Right atrium auricular region (tissue), 2 donors: Measurements from ENCODE around the gene TPCN1. TPM values are rescaled to one million over a fixed set of nuclear protein-coding genes. Genes with fewer than 3 reads are reported as not detected.

Source experiments
- DNase-seq: peaks from one replicate; pipeline ENCODE4 v3.0.0-alpha.2; 2019; ENCODE audit warnings: low spot score
- H3K27ac ChIP-seq, 2 donors: fragments of 200-600 bp; sonication (generic); 1 replicate in 1 of 2; 2 replicates in 1 of 2; pipeline ENCODE4 v1.5.1; 2016 to 2019
- H3K27me3 ChIP-seq, 2 donors: fragments of 200-600 bp; sonication (generic); one replicate each; pipeline versions ENCODE4 v1.5.1 to v1.6.0; 2017 to 2019
- H3K36me3 ChIP-seq: fragments of 200-600 bp; sonication (generic); one replicate; pipeline ENCODE4 v1.5.1; 2016
- H3K4me1 ChIP-seq, 2 donors: fragments of 200-600 bp; sonication (generic); one replicate each; pipeline versions ENCODE4 v1.5.1 to v1.6.0; 2017 to 2019
- H3K4me3 ChIP-seq, 2 donors: fragments of 200-600 bp; sonication (generic); 1 replicate in 1 of 2; 2 replicates in 1 of 2; pipeline ENCODE4 v1.5.1; 2017 to 2019; ENCODE audit warnings: mild to moderate bottlenecking in 1 of 2, moderate library complexity in 1 of 2
- H3K9me3 ChIP-seq, 2 donors: fragments of 200-600 bp; sonication (generic); one replicate each; pipeline ENCODE4 v1.5.1; 2019
- total RNA-seq, 2 donors: library from RNA; depleted of rRNA; stranded (reverse); fragments of >200 nt; gene quantifications; one replicate each; pipeline ENCODE4 v1.1.0, GENCODE V29; 2016
- TF ChIP-seq, protein P1 (sequence below), 2 donors: fragments of 200-600 bp; sonication (generic); IDR thresholded peaks; one replicate each; pipeline ENCODE4 v1.5.1; 2019; ENCODE audit warnings: antibody characterized with exemption in 2 of 2

Gene TPCN1
- total RNA-seq, 2 donors from 2014 or later: 57.3 to 58.7 TPM

- Histone ChIP-seq H3K4me3 (no peak overlapping the region), H3K27me3 (no peaks in the 10 kb centered on the region), H3K9me3 (peaks cover 0 to 6% of the 10 kb centered on the region in 2 donors), H3K27ac (peak overlapping the region; percentile 79 to 85), H3K4me1 (peaks cover 0 to 50% of the 10 kb centered on the region in 2 donors), H3K36me3 (peaks cover 29% of the 10 kb centered on the region)
- TF ChIP-seq, protein P1, sequence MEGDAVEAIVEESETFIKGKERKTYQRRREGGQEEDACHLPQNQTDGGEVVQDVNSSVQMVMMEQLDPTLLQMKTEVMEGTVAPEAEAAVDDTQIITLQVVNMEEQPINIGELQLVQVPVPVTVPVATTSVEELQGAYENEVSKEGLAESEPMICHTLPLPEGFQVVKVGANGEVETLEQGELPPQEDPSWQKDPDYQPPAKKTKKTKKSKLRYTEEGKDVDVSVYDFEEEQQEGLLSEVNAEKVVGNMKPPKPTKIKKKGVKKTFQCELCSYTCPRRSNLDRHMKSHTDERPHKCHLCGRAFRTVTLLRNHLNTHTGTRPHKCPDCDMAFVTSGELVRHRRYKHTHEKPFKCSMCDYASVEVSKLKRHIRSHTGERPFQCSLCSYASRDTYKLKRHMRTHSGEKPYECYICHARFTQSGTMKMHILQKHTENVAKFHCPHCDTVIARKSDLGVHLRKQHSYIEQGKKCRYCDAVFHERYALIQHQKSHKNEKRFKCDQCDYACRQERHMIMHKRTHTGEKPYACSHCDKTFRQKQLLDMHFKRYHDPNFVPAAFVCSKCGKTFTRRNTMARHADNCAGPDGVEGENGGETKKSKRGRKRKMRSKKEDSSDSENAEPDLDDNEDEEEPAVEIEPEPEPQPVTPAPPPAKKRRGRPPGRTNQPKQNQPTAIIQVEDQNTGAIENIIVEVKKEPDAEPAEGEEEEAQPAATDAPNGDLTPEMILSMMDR (IDR thresholded peaks at IDR 0.05): no peak
- DNase-seq: no peak
These were observed 27.0 kb downstream of the TPCN1 start for GRCh38 chr12:113248051-113248825.

DNA sequence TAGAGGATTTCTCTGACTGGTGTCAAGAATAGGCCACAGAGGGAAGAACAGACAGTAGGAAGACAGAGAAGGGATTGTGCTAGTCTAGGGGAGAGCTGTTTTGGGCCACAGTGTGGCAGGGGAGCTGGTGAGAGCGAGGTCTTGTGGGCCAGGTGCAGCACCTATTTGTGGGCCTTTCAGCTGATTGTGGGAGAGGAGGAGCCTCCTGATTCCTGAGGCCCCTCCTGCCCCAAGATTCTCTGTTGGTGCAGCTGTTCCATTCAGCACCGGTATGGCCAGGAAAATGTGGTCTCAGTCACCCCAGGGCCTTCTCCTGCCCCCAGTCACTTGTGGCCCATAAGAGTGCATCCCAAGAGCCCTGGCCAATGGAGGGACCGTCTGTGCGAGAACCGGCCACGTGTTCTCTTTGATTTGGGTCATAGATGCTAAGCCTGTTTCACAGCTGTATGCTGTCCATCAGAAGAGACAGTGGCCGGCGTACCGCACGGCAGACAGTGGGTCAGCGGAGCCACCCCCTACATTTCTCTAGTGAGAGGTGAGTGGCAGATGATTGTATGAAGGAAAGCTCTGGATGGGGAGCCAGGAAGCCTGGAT is 27.7 kb downstream of the TPCN1 start:
- Histone ChIP-seq H3K27ac (peak overlapping the region in 1 of 2 donors; percentile 79), H3K36me3 (peaks cover 32% of the 10 kb centered on the region), H3K27me3 (no peaks in the 10 kb centered on the region), H3K4me3 (no peak overlapping the region), H3K9me3 (peaks cover 0 to 13% of the 10 kb centered on the region in 2 donors), H3K4me1 (peaks cover 0 to 43% of the 10 kb centered on the region in 2 donors)
- DNase-seq: no peak
- TF ChIP-seq, protein P1 (IDR thresholded peaks at IDR 0.05): no peak

DNA sequence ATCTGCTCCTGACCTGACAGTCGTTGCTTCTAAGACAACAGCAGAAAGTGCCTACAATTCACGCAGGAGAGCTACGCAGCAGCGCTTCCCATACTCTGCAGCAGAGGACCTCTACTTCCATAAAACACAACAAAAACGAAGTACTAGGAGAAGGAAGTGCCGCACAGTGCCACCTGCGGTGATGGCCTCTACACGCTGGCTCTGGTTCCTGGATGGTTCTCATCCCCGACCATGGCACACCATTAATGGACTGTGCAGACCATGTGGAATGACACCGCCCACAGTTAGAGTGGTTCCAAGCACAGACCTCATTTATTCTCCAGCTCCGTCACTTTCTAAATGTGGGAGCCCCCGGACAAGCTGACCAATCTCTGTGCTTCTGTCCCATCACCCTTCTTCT is 28.3 kb downstream of the TPCN1 start:
- H3K36me3 ChIP-seq: peaks cover 32% of the 10 kb centered on the region
- peaks cover 0 to 13% of the 10 kb centered on the region in 2 donors for H3K9me3 ChIP-seq
- TF ChIP-seq, protein P1 (IDR thresholded peaks at IDR 0.05): no peak
- DNase-seq: no peak
- H3K27me3 ChIP-seq: no peaks in the 10 kb centered on the region
- H3K27ac ChIP-seq: no peak overlapping the region
- H3K4me3 ChIP-seq: no peak overlapping the region
- H3K4me1 ChIP-seq: peaks cover 0 to 37% of the 10 kb centered on the region in 2 donors

- H3K36me3 ChIP-seq: peaks cover 32% of the 10 kb centered on the region
- DNase-seq: no peak
- H3K27ac ChIP-seq: peak overlapping the region; percentile 1 to 7
- TF ChIP-seq, protein P1 (IDR thresholded peaks at IDR 0.05): no peak
- H3K9me3 ChIP-seq: peaks cover 0 to 13% of the 10 kb centered on the region in 2 donors
- no peaks in the 10 kb centered on the region for H3K27me3 ChIP-seq
- H3K4me3 ChIP-seq: no peak overlapping the region
- peaks cover 0 to 32% of the 10 kb centered on the region in 2 donors for H3K4me1 ChIP-seq
These were observed 28.8 kb downstream of the TPCN1 start for GRCh38 chr12:113250045-113250444.

DNA sequence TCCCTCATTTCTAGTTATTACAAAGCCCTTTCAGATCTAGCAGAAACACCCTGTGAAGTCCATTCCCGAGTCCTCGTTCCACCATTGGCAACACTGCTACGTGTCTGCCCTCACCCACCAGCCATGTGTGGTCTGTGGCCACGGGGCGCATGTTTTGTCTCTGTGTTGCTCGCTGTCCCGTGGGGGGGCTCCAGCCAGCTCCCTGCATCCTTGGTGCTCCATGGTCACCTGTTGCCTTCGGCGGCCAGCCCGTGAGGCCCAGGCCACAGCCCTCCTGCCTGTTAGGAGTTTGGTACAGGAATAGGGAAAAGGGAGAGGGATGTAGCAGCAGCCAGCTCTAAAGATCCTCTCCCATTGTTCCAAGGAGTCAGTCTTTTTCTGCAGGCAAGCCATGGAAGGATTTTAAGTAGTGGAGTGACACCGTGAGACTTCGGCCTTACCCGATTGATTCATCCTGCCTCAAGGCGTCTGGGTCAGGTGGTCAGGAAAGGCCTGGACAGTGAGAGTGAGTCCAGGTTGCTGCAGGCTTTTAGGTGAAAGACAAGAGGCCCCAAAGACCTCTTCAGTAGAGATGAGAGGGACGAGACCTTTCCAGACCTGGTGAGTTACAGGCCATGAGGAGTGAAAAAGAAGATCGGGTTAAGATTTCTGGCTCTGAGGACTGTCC is 30.3 kb downstream of the TPCN1 start:
- peaks cover 0 to 20% of the 10 kb centered on the region in 2 donors for H3K4me1 ChIP-seq
- no peak for DNase-seq
- TF ChIP-seq, protein P1 (IDR thresholded peaks at IDR 0.05): no peak
- H3K4me3 ChIP-seq: no peak overlapping the region
- peak overlapping the region; percentile 68 to 71 for H3K27ac ChIP-seq
- no peaks in the 10 kb centered on the region for H3K27me3 ChIP-seq
- peaks cover 30% of the 10 kb centered on the region for H3K36me3 ChIP-seq
- peaks cover 0 to 13% of the 10 kb centered on the region in 2 donors for H3K9me3 ChIP-seq
